Body of pancreas (tissue), 4 donors: ENCODE results near the gene POU3F4. TPM values are rescaled to one million over a fixed set of nuclear protein-coding genes. Genes with fewer than 3 reads are reported as not detected.

ENCODE experiments used
- ATAC-seq: fragments of 150-250 bp; one replicate; pipeline ENCODE4 v1.9.1; 2016
- DNase-seq, 4 donors: peaks; one replicate each; pipeline ENCODE4 v3.0.0-alpha.2; 2019
- H3K27ac ChIP-seq, 4 donors: fragments of 200-600 bp; sonication (generic); 1 replicate in 3 of 4; 2 replicates in 1 of 4; pipeline versions ENCODE4 v1.5.1 to v1.6.1; 2016 to 2019; ENCODE audit warnings: mild to moderate bottlenecking in 1 of 4, mixed read lengths in 1 of 4, moderate library complexity in 1 of 4
- H3K27me3 ChIP-seq, 2 donors: fragments of 200-600 bp; sonication (generic); one replicate each; pipeline ENCODE4 v1.6.0; 2016; ENCODE audit warnings: mild to moderate bottlenecking in 1 of 2
- H3K36me3 ChIP-seq, 2 donors: fragments of 200-600 bp; sonication (generic); replicated peaks in 1 of 2; 2 replicates each; pipeline ENCODE4 v1.5.1; 2016; ENCODE audit warnings: low read depth in 2 of 2; ENCODE audit not compliant: insufficient read depth in 1 of 2
- H3K4me1 ChIP-seq: fragments of 200-600 bp; sonication (generic); one replicate; pipeline ENCODE4 v1.6.0; 2016
- H3K4me3 ChIP-seq, 2 donors: fragments of 200-600 bp; sonication (generic); 1 replicate in 1 of 2; 2 replicates in 1 of 2; pipeline ENCODE4 v1.5.1; 2016 to 2019
- H3K9me3 ChIP-seq, 3 donors: fragments of 200-600 bp; sonication (generic); 1 replicate in 2 of 3; 2 replicates in 1 of 3; pipeline ENCODE4 v1.5.1; 2016
- POLR2A ChIP-seq, 3 donors: fragments of 450-650 bp; IDR thresholded peaks; one replicate each; pipeline ENCODE4 v1.6.1; 2016; ENCODE audit warnings: antibody characterized with exemption in 3 of 3, mild to moderate bottlenecking in 2 of 3
- WGBS, 2 donors: methylation state at CpG; one replicate each; pipeline ENCODE4 v1.1.5; 2017; 5-methylcytosine and 5-hydroxymethylcytosine counted together
- intact Hi-C: fragments of 100-400 bp; cut with DNase I; formaldehyde crosslinking; loops from one replicate; pipeline ENCODE4 v1.15.1; 2023
- total RNA-seq, 2 donors: library from RNA; depleted of rRNA; stranded (reverse); fragments of >200 nt; gene quantifications; one replicate each; pipeline ENCODE4 v1.1.0, GENCODE V29; 2016
- TF ChIP-seq, protein P1 (sequence below), 7 experiments: fragments of 450-650 bp in 4 of 7; fragments of 200-600 bp in 3 of 7; sonication (generic) in 3 of 7; IDR thresholded peaks; one replicate each; pipeline ENCODE4 v1.5.1; 2016 to 2019; ENCODE audit warnings: antibody characterized with exemption in 7 of 7

POU3F4 gene
- total RNA-seq, 2 donors from 2014 or later: not detected

DNA sequence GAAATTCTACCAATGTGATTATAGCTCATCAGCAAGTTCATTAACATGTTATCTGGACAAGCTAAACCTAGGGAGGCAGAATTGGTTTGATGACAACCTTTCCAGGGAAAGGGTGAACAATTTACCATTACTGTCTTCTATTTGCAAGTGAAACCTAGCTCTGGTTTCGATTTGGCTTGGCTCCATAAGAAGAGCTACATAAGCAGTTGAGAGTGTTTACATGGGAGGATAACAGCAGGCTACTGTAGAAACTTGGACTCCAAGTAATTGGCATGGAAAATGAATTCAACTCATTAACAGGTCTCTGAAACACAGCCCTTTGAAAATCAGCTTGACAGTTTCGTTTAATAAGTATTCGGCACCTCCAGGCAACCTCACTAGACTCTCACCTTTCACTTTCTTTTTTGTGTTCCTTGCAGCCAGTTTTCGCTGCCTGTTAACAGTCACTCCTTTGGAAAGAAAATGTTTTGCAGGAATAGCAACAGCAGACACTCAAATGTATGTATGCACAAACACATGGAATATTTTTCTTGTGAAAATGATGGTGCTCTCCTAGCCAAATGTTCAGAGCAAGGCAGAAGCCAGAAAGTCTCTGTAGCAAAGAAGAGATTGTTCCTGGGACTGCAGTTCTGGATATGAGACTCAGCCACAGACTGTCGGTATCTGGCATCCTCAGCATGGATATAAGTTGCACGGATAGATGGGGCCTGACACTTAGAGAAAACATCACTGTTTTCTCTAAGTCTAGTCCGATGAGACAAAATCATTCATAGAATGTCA is 27.5 kb downstream of the POU3F4 start:
- Histone ChIP-seq H3K4me3 (no peak overlapping the region), H3K4me1 (no peaks in the 10 kb centered on the region), H3K9me3 (no peaks in the 10 kb centered on the region), H3K27me3 (no peaks in the 10 kb centered on the region), H3K36me3 (no peaks in the 10 kb centered on the region), H3K27ac (no peak overlapping the region)
- TF ChIP-seq, protein P1, sequence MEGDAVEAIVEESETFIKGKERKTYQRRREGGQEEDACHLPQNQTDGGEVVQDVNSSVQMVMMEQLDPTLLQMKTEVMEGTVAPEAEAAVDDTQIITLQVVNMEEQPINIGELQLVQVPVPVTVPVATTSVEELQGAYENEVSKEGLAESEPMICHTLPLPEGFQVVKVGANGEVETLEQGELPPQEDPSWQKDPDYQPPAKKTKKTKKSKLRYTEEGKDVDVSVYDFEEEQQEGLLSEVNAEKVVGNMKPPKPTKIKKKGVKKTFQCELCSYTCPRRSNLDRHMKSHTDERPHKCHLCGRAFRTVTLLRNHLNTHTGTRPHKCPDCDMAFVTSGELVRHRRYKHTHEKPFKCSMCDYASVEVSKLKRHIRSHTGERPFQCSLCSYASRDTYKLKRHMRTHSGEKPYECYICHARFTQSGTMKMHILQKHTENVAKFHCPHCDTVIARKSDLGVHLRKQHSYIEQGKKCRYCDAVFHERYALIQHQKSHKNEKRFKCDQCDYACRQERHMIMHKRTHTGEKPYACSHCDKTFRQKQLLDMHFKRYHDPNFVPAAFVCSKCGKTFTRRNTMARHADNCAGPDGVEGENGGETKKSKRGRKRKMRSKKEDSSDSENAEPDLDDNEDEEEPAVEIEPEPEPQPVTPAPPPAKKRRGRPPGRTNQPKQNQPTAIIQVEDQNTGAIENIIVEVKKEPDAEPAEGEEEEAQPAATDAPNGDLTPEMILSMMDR (IDR thresholded peaks at IDR 0.05): no peak
- no peak for TF ChIP-seq POLR2A (IDR thresholded peaks at IDR 0.05)
- DNase-seq (no peak), ATAC-seq (no peak)
- intact Hi-C loops: no loop called here
- WGBS, 2 donors: 29 to 34% methylated on average over 6 to 7 of the region's 7 CpGs
